Ovary (tissue), 9 donors: Measurements from ENCODE around the gene WDFY4. TPM values are rescaled to one million over a fixed set of nuclear protein-coding genes. Genes with fewer than 3 reads are reported as not detected.

Experiments
- DNase-seq, 5 donors: peaks; one replicate each; pipeline ENCODE4 v3.0.0-alpha.2; 2019 to 2020
- H3K27ac ChIP-seq, 2 donors: fragments of 200-600 bp; one replicate each; pipeline versions ENCODE4 v1.5.1 to v1.8.0; 2019 to 2022
- H3K27me3 ChIP-seq: fragments of 200-600 bp; one replicate; pipeline ENCODE4 v1.8.0; 2022
- H3K36me3 ChIP-seq: fragments of 200-600 bp; sonication (generic); one replicate; pipeline ENCODE4 v1.5.1; 2019
- H3K4me1 ChIP-seq: one replicate; pipeline ENCODE4 v1.8.1; 2013; ENCODE audit warnings: mild to moderate bottlenecking, moderate library complexity; ENCODE audit not compliant: insufficient read depth
- H3K4me3 ChIP-seq: fragments of 200-600 bp; sonication (generic); one replicate; pipeline ENCODE4 v1.5.1; 2017
- H3K9me3 ChIP-seq, 2 donors: fragments of 200-600 bp in 1 of 2; sonication (generic) in 1 of 2; one replicate each; pipeline versions ENCODE4 v1.5.1 to v1.8.1; 2013 to 2019; ENCODE audit warnings: mild to moderate bottlenecking in 1 of 2, moderate library complexity in 1 of 2
- CTCF ChIP-seq, 3 donors: fragments of 450-650 bp in 2 of 3; fragments of 200-600 bp in 1 of 3; IDR thresholded peaks; one replicate each; pipeline versions ENCODE4 v1.5.1 to v1.8.0; 2016 to 2022; ENCODE audit warnings: antibody characterized with exemption in 3 of 3, mild to moderate bottlenecking in 1 of 3
- EP300 ChIP-seq: sonication (generic); formaldehyde crosslinking; IDR thresholded peaks from one replicate; pipeline ENCODE4 v1.6.1; 2017; ENCODE audit warnings: antibody characterized with exemption
- POLR2A ChIP-seq: fragments of 450-650 bp; IDR thresholded peaks from one replicate; pipeline ENCODE4 v1.6.1; 2017; ENCODE audit warnings: antibody characterized with exemption, mild to moderate bottlenecking, moderate library complexity
- WGBS, 3 donors: extraction: QIAGEN DNeasy Blood & Tissue Kit in 1 of 3; methylation state at CpG; one replicate each; pipeline versions ENCODE4 v1.1.5 to v1.1.7; 2013 to 2017; 5-methylcytosine and 5-hydroxymethylcytosine counted together
- intact Hi-C, 4 donors: fragments of 100-400 bp; cut with DNase I; formaldehyde crosslinking; loops; one replicate each; pipeline versions ENCODE4 v1.11.0 to v1.15.1; 2022 to 2023
- polyA plus RNA-seq, 2 donors: library from polyadenylated mRNA; stranded (reverse); fragments of 200-250 nt in 1 of 2; fragments of 350-450 nt in 1 of 2; fragmentation: Illumina TruSeq in 1 of 2; extraction: RNeasy Lipid Tissue Mini Kit (QIAGEN cat#74804) in 1 of 2; gene quantifications; one replicate each; pipeline ENCODE4 v1.2.3, GENCODE V29; 2013 to 2014
- total RNA-seq, 7 donors: library from RNA; depleted of rRNA in 2 of 7; stranded (reverse); fragments of >200 nt in 2 of 7; fragmentation: NEBNext Ultra II Directional in 3 of 7; extraction: Animal tissue kit (Norgen Biotek cat#: 25700) in 3 of 7; gene quantifications; one replicate each; pipeline versions ENCODE4 v1.1.0 to v1.2.4, GENCODE V29; 2016 to 2023
- donor health status: DM: no; HTN: no; CAD: no; lungs with moderate emphysema.
- donor health status: DM: no; HTN: no; CAD: no.
- donor health status: Bipolar disorder and iron deficiency.
- donor health status: DM: yes; HTN: yes; CAD: no.
- donor health status: DM: no; HTN: no; CAD: no.
- donor health status: DM: yes; HTN: yes; CAD: no.

WDFY4 gene
- total and polyA plus RNA-seq, 9 donors: 0.54 to 4.2 (median 1.7) TPM

DNA sequence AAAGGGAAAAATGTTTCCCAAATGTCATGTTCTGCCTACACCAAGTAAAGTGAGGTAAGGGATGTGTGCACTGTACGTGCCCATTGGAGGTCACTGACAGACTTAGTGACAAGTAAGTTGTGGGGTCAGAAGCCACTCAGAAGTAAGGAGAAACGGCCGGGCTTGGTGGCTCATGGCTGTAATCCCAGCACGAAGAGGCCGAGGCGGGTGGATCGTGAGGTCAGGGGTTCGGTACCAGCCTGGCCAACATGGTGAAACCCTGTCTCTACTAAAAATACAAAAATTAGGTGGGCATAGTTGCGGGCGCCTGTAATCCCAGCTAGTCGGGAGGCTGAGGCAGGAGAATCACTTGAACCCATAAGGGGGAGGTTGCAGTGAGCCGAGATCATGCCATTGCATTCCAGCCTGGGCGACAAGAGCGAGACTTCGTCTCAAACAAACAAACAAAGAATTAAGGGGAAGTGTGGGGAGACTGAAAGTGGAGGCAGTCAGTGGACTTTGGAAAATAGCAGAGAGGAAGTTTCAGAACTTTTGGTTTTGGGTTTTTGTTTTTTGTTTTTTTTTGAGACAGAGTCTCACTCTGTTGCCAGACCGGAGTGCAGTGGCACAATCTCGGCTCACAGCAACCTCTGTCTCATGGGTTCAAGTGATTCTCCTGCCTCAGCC, 114.8 kb downstream of the WDFY4 start:
- no peak overlapping the region for H3K4me3 ChIP-seq
- H3K9me3 ChIP-seq: no peaks in the 10 kb centered on the region
- DNase-seq: no peak
- TF ChIP-seq EP300 (no peak), CTCF (IDR thresholded peaks at IDR 0.05) (no peak), POLR2A (no peak)
- 89 to 93% (median 91%) methylated on average over 17 of the region's 17 CpGs for WGBS, 3 donors
- intact Hi-C loops: no loop called here
- no peaks in the 10 kb centered on the region for H3K36me3 ChIP-seq
- H3K27me3 ChIP-seq: no peaks in the 10 kb centered on the region
- no peak overlapping the region for H3K27ac ChIP-seq
- no peaks in the 10 kb centered on the region for H3K4me1 ChIP-seq

- Histone ChIP-seq H3K9me3 (no peaks in the 10 kb centered on the region), H3K4me3 (no peak overlapping the region), H3K4me1 (no peaks in the 10 kb centered on the region), H3K27me3 (no peaks in the 10 kb centered on the region), H3K27ac (no peak overlapping the region), H3K36me3 (no peaks in the 10 kb centered on the region)
- TF ChIP-seq EP300: no peak
- no peak for TF ChIP-seq POLR2A
- TF ChIP-seq CTCF (IDR thresholded peaks at IDR 0.05): no peak
- no peak for DNase-seq
- intact Hi-C loops: no loop called here
- 87 to 91% (median 88%) methylated on average over 12 of the region's 12 CpGs for WGBS, 3 donors
Observed at GRCh38 chr10:48800007-48800675, 115.5 kb downstream of the WDFY4 start.

DNA sequence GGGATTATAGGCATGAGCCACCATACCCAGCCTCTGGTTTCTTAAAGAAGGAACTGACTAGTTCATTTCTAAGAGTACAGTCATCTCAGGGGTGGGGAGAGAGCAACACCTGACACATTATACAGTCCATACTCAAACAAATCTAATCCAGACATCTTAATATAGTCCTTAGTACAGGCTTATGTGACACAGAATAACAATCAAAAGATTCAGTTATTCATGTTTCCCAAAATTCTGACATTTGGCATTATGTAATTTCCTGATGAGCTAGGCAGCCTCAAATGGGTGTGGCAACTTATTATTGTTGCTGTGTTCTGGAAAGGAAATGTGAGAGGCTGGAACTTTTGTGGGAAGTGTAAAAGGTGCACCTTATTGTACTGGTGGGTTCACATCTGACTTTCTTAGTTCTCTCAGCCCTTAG, 116.3 kb downstream of the WDFY4 start:
- H3K27ac ChIP-seq: no peak overlapping the region

DNA sequence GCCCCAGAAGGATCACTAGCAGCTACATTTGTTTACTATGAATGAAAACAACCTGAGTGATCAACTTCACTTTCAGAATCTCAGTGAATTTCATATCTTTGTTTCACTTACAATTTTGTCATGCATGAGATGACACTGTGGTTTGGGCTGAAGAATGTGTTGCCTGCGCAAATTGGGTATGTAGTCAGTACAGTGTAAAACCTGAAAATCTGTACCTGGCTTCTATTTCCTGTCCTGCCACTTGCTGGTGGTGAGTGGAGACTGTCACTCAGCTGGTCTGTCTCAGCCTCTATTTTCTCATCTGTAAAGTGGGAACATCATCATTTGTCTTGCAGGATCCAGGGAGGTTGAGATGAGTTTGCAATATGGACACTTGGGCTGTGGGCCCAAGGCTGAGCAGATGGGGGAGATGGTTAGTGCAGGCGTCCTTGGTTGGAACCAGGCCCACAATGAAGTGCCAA, 118.0 kb downstream of the WDFY4 start:
- no peak for DNase-seq
- Histone ChIP-seq H3K4me1 (no peaks in the 10 kb centered on the region), H3K27me3 (no peaks in the 10 kb centered on the region), H3K4me3 (no peak overlapping the region), H3K27ac (no peak overlapping the region), H3K36me3 (no peaks in the 10 kb centered on the region), H3K9me3 (no peaks in the 10 kb centered on the region)
- TF ChIP-seq POLR2A (no peak), EP300 (no peak), CTCF (IDR thresholded peaks at IDR 0.05) (no peak)
- intact Hi-C loops: no loop called here
- WGBS, 3 donors: 66 to 69% (median 67%) methylated on average over 2 of the region's 2 CpGs

More for the DNA sequence above, 116.3 kb downstream of the WDFY4 start:
- Histone ChIP-seq H3K36me3 (no peaks in the 10 kb centered on the region), H3K4me3 (no peak overlapping the region), H3K4me1 (no peaks in the 10 kb centered on the region), H3K9me3 (no peaks in the 10 kb centered on the region), H3K27me3 (no peaks in the 10 kb centered on the region)
- TF ChIP-seq POLR2A: no peak
- TF ChIP-seq CTCF (IDR thresholded peaks at IDR 0.05): no peak
- intact Hi-C loops: no loop called here
- DNase-seq: no peak
